PC-9 (cell line): ENCODE data around the gene ARMC9. TPM values are rescaled to one million over a fixed set of nuclear protein-coding genes. Genes with fewer than 3 reads are reported as not detected.
A peak's percentile ranks its signal among the peaks of the same experiment; 100 is the strongest.

Experiments
- BruUV-seq: library from RNA; stranded (reverse); fragments of 400-500 nt; replicated peaks from 2 replicates; lab custom pipeline; 2021; lab: Mats Ljungman, UMichigan
- CTCF ChIA-PET: fragments of 300-600 bp; sonication (Branson Sonifier 250); formaldehyde crosslinking; loops from one replicate; lab custom pipeline; 2022; ENCODE audit warnings: antibody characterized with exemption; lab: Charles Lee
- POLR2A ChIA-PET: fragments of 300-600 bp; sonication (Branson Sonifier 250); formaldehyde crosslinking; loops from one replicate; lab custom pipeline; 2022; ENCODE audit warnings: antibody characterized with exemption; ENCODE audit not compliant: unreplicated experiment; lab: Charles Lee
- DNase-seq, 2 experiments: peaks; one replicate each; pipeline versions ENCODE4 v3.0.0 to v3.0.0-alpha.2; 2015 to 2022; ENCODE audit warnings: mixed read lengths in 1 of 2
- H2AFZ ChIP-seq: fragments of 200-600 bp; sonication (generic); 2 replicates; pipeline ENCODE4 v1.8.1; 2017; ENCODE audit warnings: antibody characterized with exemption
- H3F3A ChIP-seq: fragments of 200-600 bp; sonication (generic); 2 replicates; pipeline ENCODE4 v1.8.1; 2017; ENCODE audit warnings: antibody characterized with exemption, mild to moderate bottlenecking, low read depth; ENCODE audit not compliant: insufficient read depth
- H3K27ac ChIP-seq: fragments of 200-600 bp; sonication (generic); 2 replicates; pipeline ENCODE4 v1.6.1; 2016; ENCODE audit warnings: mixed run types
- H3K27me3 ChIP-seq: fragments of 200-600 bp; sonication (generic); 2 replicates; pipeline ENCODE4 v1.6.1; 2016; ENCODE audit warnings: low read depth, mixed run types; ENCODE audit not compliant: insufficient read depth
- H3K36me3 ChIP-seq: fragments of 200-600 bp; sonication (generic); 2 replicates; pipeline ENCODE4 v1.6.1; 2016; ENCODE audit warnings: low read depth, mixed run types
- H3K4me1 ChIP-seq: fragments of 200-600 bp; sonication (generic); replicated peaks from 2 replicates; pipeline ENCODE4 v1.6.1; 2016; ENCODE audit warnings: mixed run types; ENCODE audit not compliant: insufficient read depth
- H3K4me2 ChIP-seq: fragments of 200-600 bp; sonication (generic); 2 replicates; pipeline ENCODE4 v1.6.1; 2017; ENCODE audit warnings: mixed run types
- H3K4me3 ChIP-seq: fragments of 200-600 bp; sonication (generic); 2 replicates; pipeline ENCODE4 v1.6.1; 2016; ENCODE audit warnings: mixed run types
- H3K79me2 ChIP-seq: fragments of 200-600 bp; sonication (generic); 2 replicates; pipeline ENCODE4 v1.6.1; 2017; ENCODE audit warnings: low read depth, mixed run types
- H3K9me2 ChIP-seq: fragments of 200-600 bp; sonication (generic); 2 replicates; pipeline ENCODE4 v1.8.1; 2017; ENCODE audit warnings: mild to moderate bottlenecking; ENCODE audit not compliant: insufficient read depth
- H3K9me3 ChIP-seq: fragments of 200-600 bp; sonication (generic); 2 replicates; pipeline ENCODE4 v1.8.1; 2016; ENCODE audit warnings: low read depth; ENCODE audit not compliant: insufficient read depth
- H4K20me1 ChIP-seq: fragments of 200-600 bp; sonication (generic); 2 replicates; pipeline ENCODE4 v1.8.1; 2017; ENCODE audit not compliant: insufficient read depth
- CTCF ChIP-seq: fragments of 200-600 bp; sonication (generic); conservative IDR thresholded peaks from 2 replicates; pipeline ENCODE4 v1.6.1; 2017; ENCODE audit warnings: mixed run types, antibody characterized with exemption, mild to moderate bottlenecking, moderate library complexity
- EZH2 ChIP-seq: fragments of 200-600 bp; sonication (generic); IDR thresholded peaks from 2 replicates; pipeline ENCODE4 v1.8.0; 2017; ENCODE audit warnings: antibody characterized with exemption, low read depth
- intact Hi-C: fragments of 100-400 bp; cut with micrococcal nuclease; formaldehyde crosslinking; loops from one replicate; pipeline ENCODE4 v1.10.0; 2022; ENCODE audit not compliant: unreplicated experiment
- total RNA-seq: library from RNA; stranded (reverse); gene quantifications from 2 replicates; pipeline ENCODE4 v1.2.3, GENCODE V29; 2021

Gene ARMC9
- total RNA-seq, 1 experiment from 2014 or later, result 23.4 TPM

- peak overlapping the region; percentile 97 for H2AFZ ChIP-seq
- H3K4me2 ChIP-seq, result peak overlapping the region; percentile 81
- H3K27me3 ChIP-seq, result peaks cover 17% of the 10 kb centered on the region; the same call in 1 of the 2 replicates
- TSS peak; percentile 63 for BruUV-seq
- H3K27ac ChIP-seq, result no peak overlapping the region
- intact Hi-C loops, result no loop called here
- POLR2A ChIA-PET, result interaction anchor here (0.6 to 0.7 kb wide), 3 partner anchors 130 to 445 kb away, joined by 3 to 14 read pairs (median 4); no protein-coding TSS in a partner anchor
- CTCF ChIA-PET, result interaction anchor here (0.6 kb wide), 1 partner anchor 266 kb away, joined by 3 read pairs; no protein-coding TSS in a partner anchor
- no peaks in the 10 kb centered on the region for H3K79me2 ChIP-seq
- H3K9me2 ChIP-seq, result no peaks in the 10 kb centered on the region
- TF ChIP-seq EZH2 (no peak), CTCF (no peak)
- H3K36me3 ChIP-seq, result no peaks in the 10 kb centered on the region
- peaks cover 25% of the 10 kb centered on the region for H3K4me1 ChIP-seq
- no peak for DNase-seq
- H3K9me3 ChIP-seq, result no peaks in the 10 kb centered on the region
- no peaks in the 10 kb centered on the region for H4K20me1 ChIP-seq
- peak overlapping the region; percentile 72 for H3K4me3 ChIP-seq
- no peaks in the 10 kb centered on the region for H3F3A ChIP-seq
Observed at GRCh38 chr2:231197706-231198290, 633 bp upstream of the ARMC9 start.

- Histone ChIP-seq H3K4me1 (peaks cover 25% of the 10 kb centered on the region), H2AFZ (peak overlapping the region; percentile 97), H3K36me3 (no peaks in the 10 kb centered on the region), H3F3A (no peaks in the 10 kb centered on the region), H3K27me3 (peaks cover 17% of the 10 kb centered on the region; the same call in 1 of the 2 replicates), H3K9me2 (no peaks in the 10 kb centered on the region), H3K9me3 (no peaks in the 10 kb centered on the region), H3K27ac (no peak overlapping the region), H4K20me1 (no peaks in the 10 kb centered on the region), H3K4me2 (peak overlapping the region; percentile 81), H3K4me3 (peak overlapping the region; percentile 72), H3K79me2 (no peaks in the 10 kb centered on the region)
- no peak for TF ChIP-seq CTCF
- TF ChIP-seq EZH2, result no peak
- POLR2A ChIA-PET, result no interaction called here
- no peak for DNase-seq
- intact Hi-C loops, result no loop called here
- no TSS peak for BruUV-seq
- CTCF ChIA-PET, result no interaction called here
Observed at GRCh38 chr2:231199219-231199618, 788 bp downstream of the ARMC9 start.

GRCh38 chr2:231200805-231201474 is 2.5 kb downstream of the ARMC9 start:
- peaks cover 25% of the 10 kb centered on the region for H3K4me1 ChIP-seq
- H3F3A ChIP-seq, result no peaks in the 10 kb centered on the region
- CTCF ChIA-PET, result no interaction called here
- H3K36me3 ChIP-seq, result no peaks in the 10 kb centered on the region
- no peaks in the 10 kb centered on the region for H4K20me1 ChIP-seq
- no peaks in the 10 kb centered on the region for H3K79me2 ChIP-seq
- no peaks in the 10 kb centered on the region for H3K9me3 ChIP-seq
- no TSS peak for BruUV-seq
- no peak overlapping the region for H3K27ac ChIP-seq
- DNase-seq, result peak; percentile 53 to 56
- H2AFZ ChIP-seq, result no peak overlapping the region
- H3K9me2 ChIP-seq, result no peaks in the 10 kb centered on the region
- intact Hi-C loops, result no loop called here
- H3K27me3 ChIP-seq, result peaks cover 8% of the 10 kb centered on the region; the same call in 1 of the 2 replicates
- 0 out of 2 replicates have a peak overlapping the region, but pooled peaks have one; percentile 81 for H3K4me2 ChIP-seq
- TF ChIP-seq EZH2 (no peak), CTCF (no peak)
- H3K4me3 ChIP-seq, result no peak overlapping the region
- POLR2A ChIA-PET, result no interaction called here
